Breast epithelium (tissue), 4 donors: ENCODE data around the gene TNFRSF11A. TPM values are rescaled to one million over a fixed set of nuclear protein-coding genes. Genes with fewer than 3 reads are reported as not detected.
A peak's percentile ranks its signal among the peaks of the same experiment; 100 is the strongest.

ENCODE experiments used
- DNase-seq, 2 donors: peaks; one replicate each; pipeline ENCODE4 v3.0.0-alpha.2; 2019; ENCODE audit warnings: low spot score in 2 of 2
- H3K27ac ChIP-seq, 2 donors: fragments of 200-600 bp; sonication (generic) in 1 of 2; one replicate each; pipeline ENCODE4 v1.5.1; 2016 to 2019; ENCODE audit warnings: mild to moderate bottlenecking in 1 of 2
- H3K27me3 ChIP-seq, 2 donors: fragments of 200-600 bp; sonication (generic) in 1 of 2; one replicate each; pipeline versions ENCODE4 v1.5.1 to v1.6.0; 2017 to 2019; ENCODE audit warnings: control low read depth in 1 of 2, mild to moderate bottlenecking in 1 of 2
- H3K36me3 ChIP-seq: fragments of 200-600 bp; one replicate; pipeline ENCODE4 v1.5.1; 2019
- H3K4me1 ChIP-seq, 2 donors: fragments of 200-600 bp; sonication (generic); one replicate each; pipeline ENCODE4 v1.5.1; 2016 to 2019; ENCODE audit warnings: control low read depth in 1 of 2
- H3K4me3 ChIP-seq, 3 donors: fragments of 200-600 bp; sonication (generic); 1 replicate in 2 of 3; 2 replicates in 1 of 3; pipeline ENCODE4 v1.5.1; 2016 to 2019; ENCODE audit warnings: mild to moderate bottlenecking in 3 of 3, moderate library complexity in 2 of 3
- H3K9me3 ChIP-seq, 2 donors: fragments of 200-600 bp; sonication (generic) in 1 of 2; one replicate each; pipeline ENCODE4 v1.5.1; 2016 to 2019; ENCODE audit warnings: control low read depth in 1 of 2
- POLR2A ChIP-seq: fragments of 450-650 bp; IDR thresholded peaks from one replicate; pipeline ENCODE4 v1.6.1; 2016; ENCODE audit warnings: antibody characterized with exemption, mild to moderate bottlenecking, moderate library complexity
- POLR2AphosphoS5 ChIP-seq, 3 donors: sonication (generic); formaldehyde crosslinking; IDR thresholded peaks; one replicate each; pipeline ENCODE4 v1.6.1; 2017; ENCODE audit warnings: antibody characterized with exemption in 3 of 3
- intact Hi-C: fragments of 100-400 bp; cut with DNase I; formaldehyde crosslinking; loops from one replicate; pipeline ENCODE4 v1.15.1; 2023; ENCODE audit warnings: low total_unique reads
- total RNA-seq, 3 donors: library from RNA; depleted of rRNA; stranded (reverse); fragments of >200 nt; gene quantifications; one replicate each; pipeline ENCODE4 v1.1.0, GENCODE V29; 2016
- TF ChIP-seq, protein P1 (sequence below), 3 donors: fragments of 450-650 bp; IDR thresholded peaks; one replicate each; pipeline ENCODE4 v1.5.1; 2016 to 2017; ENCODE audit warnings: antibody characterized with exemption in 3 of 3, mild to moderate bottlenecking in 3 of 3, moderate library complexity in 3 of 3

The TNFRSF11A gene
- total RNA-seq, 3 donors from 2014 or later: 4.2 to 6.4 (median 4.6) TPM

- Histone ChIP-seq H3K36me3 (no peaks in the 10 kb centered on the region), H3K27ac (peak overlapping the region; percentile 84 to 93), H3K27me3 (no peaks in the 10 kb centered on the region), H3K4me3 (peak overlapping the region in 1 of 3 donors; percentile 15), H3K4me1 (peaks cover 2 to 6% of the 10 kb centered on the region in 2 donors), H3K9me3 (no peaks in the 10 kb centered on the region)
- TF ChIP-seq, protein P1, sequence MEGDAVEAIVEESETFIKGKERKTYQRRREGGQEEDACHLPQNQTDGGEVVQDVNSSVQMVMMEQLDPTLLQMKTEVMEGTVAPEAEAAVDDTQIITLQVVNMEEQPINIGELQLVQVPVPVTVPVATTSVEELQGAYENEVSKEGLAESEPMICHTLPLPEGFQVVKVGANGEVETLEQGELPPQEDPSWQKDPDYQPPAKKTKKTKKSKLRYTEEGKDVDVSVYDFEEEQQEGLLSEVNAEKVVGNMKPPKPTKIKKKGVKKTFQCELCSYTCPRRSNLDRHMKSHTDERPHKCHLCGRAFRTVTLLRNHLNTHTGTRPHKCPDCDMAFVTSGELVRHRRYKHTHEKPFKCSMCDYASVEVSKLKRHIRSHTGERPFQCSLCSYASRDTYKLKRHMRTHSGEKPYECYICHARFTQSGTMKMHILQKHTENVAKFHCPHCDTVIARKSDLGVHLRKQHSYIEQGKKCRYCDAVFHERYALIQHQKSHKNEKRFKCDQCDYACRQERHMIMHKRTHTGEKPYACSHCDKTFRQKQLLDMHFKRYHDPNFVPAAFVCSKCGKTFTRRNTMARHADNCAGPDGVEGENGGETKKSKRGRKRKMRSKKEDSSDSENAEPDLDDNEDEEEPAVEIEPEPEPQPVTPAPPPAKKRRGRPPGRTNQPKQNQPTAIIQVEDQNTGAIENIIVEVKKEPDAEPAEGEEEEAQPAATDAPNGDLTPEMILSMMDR (IDR thresholded peaks at IDR 0.05): no peak
- TF ChIP-seq POLR2AphosphoS5 (IDR thresholded peaks at IDR 0.05) (no peak), POLR2A (no peak)
- DNase-seq: no peak
- intact Hi-C loops: no loop called here
Observed at GRCh38 chr18:62436636-62437234, 111.6 kb downstream of the TNFRSF11A start.

DNA sequence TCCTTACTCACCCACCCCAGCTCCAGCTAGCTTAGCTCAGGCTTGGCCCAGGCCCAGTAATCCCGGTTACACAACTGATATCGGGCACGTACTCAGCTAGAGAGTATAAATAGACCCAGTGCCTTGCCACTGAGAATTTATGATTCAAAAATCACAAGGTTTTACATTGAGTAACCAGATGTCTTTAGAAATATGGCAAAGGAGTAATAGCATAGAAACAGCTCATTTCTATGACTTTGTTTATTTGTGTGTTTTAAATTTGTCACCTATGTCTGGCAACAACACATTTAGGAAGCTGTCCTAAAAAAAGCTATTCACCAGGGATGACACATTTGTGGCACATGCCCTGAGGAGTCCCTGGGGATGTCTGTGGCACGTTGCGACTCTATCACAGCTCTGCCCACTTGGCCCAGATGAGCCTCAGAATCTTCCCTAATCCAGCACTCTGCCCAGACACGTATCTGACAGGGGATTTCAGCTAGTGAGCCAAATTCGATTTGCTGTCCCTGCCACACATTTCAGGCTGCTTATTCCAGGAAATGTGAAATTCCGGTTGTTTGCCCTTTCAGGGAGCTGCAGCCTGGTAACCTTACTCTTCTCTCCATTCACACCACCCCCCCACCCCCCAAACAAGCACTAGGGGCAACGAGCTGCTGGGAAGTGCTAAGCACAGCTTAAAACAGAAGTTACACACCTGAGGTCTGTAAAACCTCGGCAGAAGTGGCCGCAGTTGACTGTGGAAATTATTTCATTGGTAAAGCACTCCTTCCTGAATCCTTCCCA, 112.3 kb downstream of the TNFRSF11A start:
- H3K9me3 ChIP-seq: no peaks in the 10 kb centered on the region
- no peaks in the 10 kb centered on the region for H3K27me3 ChIP-seq
- peak overlapping the region in 2 of 3 donors; percentile 19 to 50 for H3K4me3 ChIP-seq
- DNase-seq: peak; percentile 59 to 68
- intact Hi-C loops: no loop called here
- H3K27ac ChIP-seq: peak overlapping the region; percentile 84 to 93
- H3K4me1 ChIP-seq: peaks cover 2 to 6% of the 10 kb centered on the region in 2 donors
- TF ChIP-seq, protein P1 (IDR thresholded peaks at IDR 0.05): no peak
- peak in 2 of 3 donors; percentile 39 to 58 for TF ChIP-seq POLR2AphosphoS5 (IDR thresholded peaks at IDR 0.05)
- no peaks in the 10 kb centered on the region for H3K36me3 ChIP-seq

DNA sequence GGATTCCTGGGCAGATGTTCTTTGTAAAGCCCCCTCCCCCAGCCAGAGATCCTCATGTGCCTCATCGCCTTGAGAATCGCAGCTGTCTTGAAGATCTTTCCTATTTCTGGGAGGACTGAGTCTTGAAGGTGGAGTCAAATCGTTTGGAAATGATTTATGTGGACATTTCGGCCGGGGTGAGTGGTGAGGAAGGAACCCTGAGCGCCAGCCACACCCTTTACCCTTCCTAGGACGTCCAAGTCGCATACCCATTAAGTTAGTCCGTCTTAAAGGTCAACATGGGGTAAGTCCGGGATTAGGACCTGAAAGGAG, 112.9 kb downstream of the TNFRSF11A start:
- H3K27me3 ChIP-seq: no peaks in the 10 kb centered on the region
- TF ChIP-seq POLR2AphosphoS5 (IDR thresholded peaks at IDR 0.05) (no peak), POLR2A (no peak)
- TF ChIP-seq, protein P1 (IDR thresholded peaks at IDR 0.05): no peak
- DNase-seq: no peak
- intact Hi-C loops: no loop called here
- H3K36me3 ChIP-seq: no peaks in the 10 kb centered on the region
- peaks cover 2 to 6% of the 10 kb centered on the region in 2 donors for H3K4me1 ChIP-seq
- H3K4me3 ChIP-seq: peak overlapping the region in 2 of 3 donors; percentile 19 to 50
- H3K27ac ChIP-seq: peak overlapping the region; percentile 84 to 93
- no peaks in the 10 kb centered on the region for H3K9me3 ChIP-seq

DNA sequence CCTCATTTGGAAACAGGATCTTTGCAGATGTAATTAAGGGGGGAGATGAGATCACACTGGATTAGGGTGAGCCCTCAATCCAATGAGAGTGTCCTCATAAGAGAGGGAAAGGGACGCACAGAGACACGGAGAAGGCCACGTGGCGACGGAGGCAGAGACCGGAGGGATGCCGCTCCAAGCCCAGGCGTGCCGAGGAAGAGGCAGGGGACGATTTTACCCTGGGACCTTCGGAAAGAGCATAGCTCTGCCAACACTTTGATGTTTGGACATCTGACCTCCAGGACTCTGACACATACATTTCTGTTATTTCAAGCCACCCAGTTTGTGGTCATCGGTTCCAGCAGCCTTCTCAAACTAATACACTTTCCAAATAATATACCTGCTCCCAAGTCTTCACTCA, 113.3 kb downstream of the TNFRSF11A start:
- Histone ChIP-seq H3K36me3 (no peaks in the 10 kb centered on the region), H3K4me3 (peak overlapping the region in 1 of 3 donors; percentile 19), H3K9me3 (no peaks in the 10 kb centered on the region), H3K4me1 (peaks cover 2 to 6% of the 10 kb centered on the region in 2 donors), H3K27ac (peak overlapping the region; percentile 84 to 93), H3K27me3 (no peaks in the 10 kb centered on the region)
- no peak for DNase-seq
- intact Hi-C loops: no loop called here
- TF ChIP-seq POLR2A (no peak), POLR2AphosphoS5 (IDR thresholded peaks at IDR 0.05) (no peak)
- TF ChIP-seq, protein P1 (IDR thresholded peaks at IDR 0.05): no peak

- intact Hi-C loops: no loop called here
- no peak for DNase-seq
- Histone ChIP-seq H3K4me1 (peaks cover 2 to 6% of the 10 kb centered on the region in 2 donors), H3K27ac (no peak overlapping the region), H3K36me3 (no peaks in the 10 kb centered on the region), H3K4me3 (no peak overlapping the region), H3K27me3 (no peaks in the 10 kb centered on the region), H3K9me3 (no peaks in the 10 kb centered on the region)
- TF ChIP-seq POLR2AphosphoS5 (IDR thresholded peaks at IDR 0.05): no peak
- no peak for TF ChIP-seq POLR2A
- TF ChIP-seq, protein P1 (IDR thresholded peaks at IDR 0.05): no peak
Observed at GRCh38 chr18:62438866-62439265, 113.8 kb downstream of the TNFRSF11A start.
